Calu3 (cell line): ENCODE measurements around the gene FNDC3B. TPM values are rescaled to one million over a fixed set of nuclear protein-coding genes. Genes with fewer than 3 reads are reported as not detected.

Experiments
- BruUV-seq: library from RNA; stranded (reverse); fragments of 400-500 nt; replicated peaks from 2 replicates; lab custom pipeline; 2021; lab: Mats Ljungman, UMichigan
- CTCF ChIA-PET: fragments of 300-600 bp; sonication (Branson Sonifier 250); formaldehyde crosslinking; loops from one replicate; lab custom pipeline; 2022; ENCODE audit warnings: antibody characterized with exemption; lab: Charles Lee
- DNase-seq: peaks from one replicate; pipeline ENCODE4 v3.0.0; 2022
- H3K27ac Mint-ChIP-seq: one replicate; pipeline ENCODE4 v1.8.0; 2022; ENCODE audit warnings: mixed read lengths; ENCODE audit not compliant: unreplicated experiment
- H3K27me3 Mint-ChIP-seq: one replicate; pipeline ENCODE4 v1.8.0; 2022; ENCODE audit warnings: mixed read lengths; ENCODE audit not compliant: unreplicated experiment
- H3K36me3 Mint-ChIP-seq: one replicate; pipeline ENCODE4 v1.8.0; 2022; ENCODE audit warnings: mild to moderate bottlenecking, moderate library complexity, mixed read lengths; ENCODE audit not compliant: insufficient read depth, unreplicated experiment
- H3K4me1 Mint-ChIP-seq: one replicate; pipeline ENCODE4 v1.8.0; 2022; ENCODE audit warnings: mild to moderate bottlenecking, low read depth, mixed read lengths; ENCODE audit not compliant: unreplicated experiment
- H3K4me3 Mint-ChIP-seq: one replicate; pipeline ENCODE4 v1.8.0; 2022; ENCODE audit warnings: mild to moderate bottlenecking, low read depth, moderate library complexity, mixed read lengths; ENCODE audit not compliant: unreplicated experiment
- H3K9me3 Mint-ChIP-seq: one replicate; pipeline ENCODE4 v1.8.0; 2022; ENCODE audit warnings: low read depth, mixed read lengths; ENCODE audit not compliant: unreplicated experiment
- intact Hi-C: fragments of 100-400 bp; cut with micrococcal nuclease; formaldehyde crosslinking; loops from one replicate; pipeline ENCODE4 v1.10.0; 2022; ENCODE audit not compliant: unreplicated experiment
- total RNA-seq: library from RNA; stranded (reverse); gene quantifications from 2 replicates; pipeline ENCODE4 v1.2.3, GENCODE V29; 2022
- TF ChIP-seq, protein P1 (sequence below): fragments of 200-600 bp; IDR thresholded peaks from one replicate; pipeline ENCODE4 v1.8.0; 2022; ENCODE audit warnings: antibody characterized with exemption; ENCODE audit not compliant: unreplicated experiment

FNDC3B gene
- total RNA-seq, 1 experiment from 2014 or later = 453 TPM

DNA sequence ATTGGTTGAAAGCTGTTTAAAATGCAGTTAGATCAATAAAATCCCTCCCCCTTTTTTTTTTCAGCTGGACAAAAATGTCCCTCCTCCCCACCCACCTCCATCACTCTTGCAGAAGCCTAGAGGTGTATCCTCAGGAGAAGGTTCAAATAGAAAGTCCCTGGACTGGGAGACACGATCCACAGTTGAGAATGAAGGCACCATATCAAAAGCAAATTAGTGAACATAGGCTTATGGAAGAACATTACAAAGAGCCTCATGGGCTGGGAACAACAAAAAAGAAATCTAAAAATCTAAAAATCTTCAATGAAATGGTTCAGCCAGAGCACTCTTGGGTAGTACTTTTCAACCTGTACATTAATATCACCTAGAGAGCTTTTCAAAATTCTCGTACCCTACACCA lies 362.7 kb downstream of the FNDC3B start:
- BruUV-seq = no TSS peak
- no peaks in the 10 kb centered on the region for H3K27me3 Mint-ChIP-seq
- H3K4me3 Mint-ChIP-seq = no peak overlapping the region
- CTCF ChIA-PET = no interaction called here
- intact Hi-C loops = no loop called here
- TF ChIP-seq, protein P1, sequence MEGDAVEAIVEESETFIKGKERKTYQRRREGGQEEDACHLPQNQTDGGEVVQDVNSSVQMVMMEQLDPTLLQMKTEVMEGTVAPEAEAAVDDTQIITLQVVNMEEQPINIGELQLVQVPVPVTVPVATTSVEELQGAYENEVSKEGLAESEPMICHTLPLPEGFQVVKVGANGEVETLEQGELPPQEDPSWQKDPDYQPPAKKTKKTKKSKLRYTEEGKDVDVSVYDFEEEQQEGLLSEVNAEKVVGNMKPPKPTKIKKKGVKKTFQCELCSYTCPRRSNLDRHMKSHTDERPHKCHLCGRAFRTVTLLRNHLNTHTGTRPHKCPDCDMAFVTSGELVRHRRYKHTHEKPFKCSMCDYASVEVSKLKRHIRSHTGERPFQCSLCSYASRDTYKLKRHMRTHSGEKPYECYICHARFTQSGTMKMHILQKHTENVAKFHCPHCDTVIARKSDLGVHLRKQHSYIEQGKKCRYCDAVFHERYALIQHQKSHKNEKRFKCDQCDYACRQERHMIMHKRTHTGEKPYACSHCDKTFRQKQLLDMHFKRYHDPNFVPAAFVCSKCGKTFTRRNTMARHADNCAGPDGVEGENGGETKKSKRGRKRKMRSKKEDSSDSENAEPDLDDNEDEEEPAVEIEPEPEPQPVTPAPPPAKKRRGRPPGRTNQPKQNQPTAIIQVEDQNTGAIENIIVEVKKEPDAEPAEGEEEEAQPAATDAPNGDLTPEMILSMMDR = no peak
- peaks cover 77% of the 10 kb centered on the region for H3K36me3 Mint-ChIP-seq
- H3K9me3 Mint-ChIP-seq = peaks cover 4% of the 10 kb centered on the region
- peak overlapping the region; percentile 67 for H3K27ac Mint-ChIP-seq
- H3K4me1 Mint-ChIP-seq = no peaks in the 10 kb centered on the region
- no peak for DNase-seq

DNA sequence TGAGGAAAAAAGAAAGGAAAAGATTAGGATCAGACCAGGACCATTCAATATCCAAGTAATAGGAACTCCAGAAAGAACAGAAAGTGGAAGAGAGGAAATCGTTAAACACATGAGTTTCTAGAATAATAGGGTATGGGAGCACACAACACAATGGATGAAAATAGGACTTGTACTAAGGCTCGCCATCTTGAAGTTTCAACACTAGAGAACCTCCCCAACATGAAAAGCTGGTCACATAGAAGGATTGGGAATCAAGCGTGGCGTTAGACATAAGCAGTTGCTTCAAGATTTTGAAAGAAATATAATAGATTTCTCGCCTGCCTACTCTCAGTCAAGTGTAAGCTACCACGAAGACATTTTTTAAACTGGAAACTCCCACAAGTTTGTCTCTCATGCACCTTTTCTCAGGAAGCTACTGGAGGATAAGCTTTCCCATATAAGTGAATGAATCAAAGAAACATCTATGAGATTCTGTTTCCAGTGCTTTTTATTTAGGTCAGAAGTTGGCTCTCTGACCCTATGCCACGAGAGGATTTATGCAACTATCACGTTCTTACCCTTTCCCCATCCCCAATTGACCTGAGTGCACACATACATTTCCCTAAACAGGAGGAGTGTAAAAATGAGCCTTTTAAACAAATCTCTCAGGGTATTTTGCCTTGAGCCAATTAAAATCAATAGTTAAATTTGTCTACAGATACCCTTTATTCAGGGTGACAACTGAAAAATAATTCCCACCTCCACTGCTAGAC lies 363.7 kb downstream of the FNDC3B start:
- CTCF ChIA-PET = no interaction called here
- no TSS peak for BruUV-seq
- H3K9me3 Mint-ChIP-seq = peaks cover 4% of the 10 kb centered on the region
- TF ChIP-seq, protein P1 = no peak
- intact Hi-C loops = no loop called here
- no peak for DNase-seq
- no peak overlapping the region for H3K4me3 Mint-ChIP-seq
- H3K36me3 Mint-ChIP-seq = peaks cover 80% of the 10 kb centered on the region
- H3K27ac Mint-ChIP-seq = peak overlapping the region; percentile 67
- no peaks in the 10 kb centered on the region for H3K4me1 Mint-ChIP-seq
- H3K27me3 Mint-ChIP-seq = no peaks in the 10 kb centered on the region

DNA sequence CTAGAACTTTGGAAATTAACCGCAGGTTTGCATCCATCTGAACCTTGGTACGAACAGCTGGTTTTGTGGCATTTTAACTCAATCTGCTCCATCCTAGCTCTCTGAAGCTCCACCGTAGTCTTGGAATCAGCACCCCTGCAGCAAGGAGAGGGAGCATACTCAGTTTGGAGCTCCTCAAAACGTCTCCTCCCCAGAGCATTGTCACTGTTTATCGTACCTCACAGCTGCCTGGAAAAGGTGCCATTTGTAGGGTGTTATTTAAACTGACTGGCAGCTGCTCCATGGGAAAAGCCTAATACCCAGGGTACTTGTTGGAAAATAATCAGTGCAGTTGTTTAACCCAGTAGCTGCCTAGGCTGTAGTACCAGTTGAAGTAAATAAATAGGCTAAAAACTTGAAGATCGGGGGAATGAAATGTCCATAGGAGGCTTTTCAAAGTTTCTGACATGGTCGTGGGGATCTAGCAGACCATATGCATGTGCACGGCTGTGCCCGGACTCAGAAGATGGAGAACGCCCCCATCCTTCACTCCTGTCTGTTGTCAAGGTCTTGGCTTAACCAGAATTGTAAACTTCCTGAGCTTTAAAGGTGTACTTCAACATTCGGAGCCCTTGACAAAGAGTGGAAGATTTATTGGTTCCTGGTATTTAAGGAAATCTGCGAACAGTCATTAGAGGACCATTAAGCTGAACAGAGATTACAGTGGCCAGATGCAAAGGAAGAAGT lies 365.0 kb downstream of the FNDC3B start:
- no peak overlapping the region for H3K4me3 Mint-ChIP-seq
- H3K36me3 Mint-ChIP-seq = peaks cover 79% of the 10 kb centered on the region
- BruUV-seq = no TSS peak
- intact Hi-C loops = no loop called here
- CTCF ChIA-PET = interaction anchor here (0.6 kb wide), 1 partner anchor 26 kb away, joined by 3 read pairs; no protein-coding TSS in a partner anchor
- no peaks in the 10 kb centered on the region for H3K27me3 Mint-ChIP-seq
- TF ChIP-seq, protein P1 = no peak
- H3K4me1 Mint-ChIP-seq = no peaks in the 10 kb centered on the region
- H3K27ac Mint-ChIP-seq = peak overlapping the region; percentile 67
- H3K9me3 Mint-ChIP-seq = peaks cover 4% of the 10 kb centered on the region
- no peak for DNase-seq

DNA sequence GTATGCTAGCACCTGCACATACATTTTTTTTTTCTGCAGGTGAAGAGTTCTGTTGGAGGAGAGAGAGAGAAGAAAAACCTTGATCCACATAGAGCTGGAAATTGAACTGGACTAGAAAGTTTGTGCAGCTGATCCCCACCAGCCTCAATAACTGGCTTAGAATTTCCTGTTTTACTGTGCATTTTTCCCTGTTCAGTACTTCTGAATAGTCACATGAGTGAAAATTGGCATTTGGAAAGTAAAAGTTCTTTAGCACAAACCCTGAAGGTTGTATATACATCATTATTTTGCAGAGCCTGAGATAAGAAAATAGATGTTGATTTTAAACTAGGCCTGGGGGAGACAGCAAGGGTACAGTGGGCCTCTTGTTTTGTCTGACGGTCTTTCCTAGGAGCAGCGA lies 366.5 kb downstream of the FNDC3B start:
- peaks cover 68% of the 10 kb centered on the region for H3K36me3 Mint-ChIP-seq
- peaks cover 4% of the 10 kb centered on the region for H3K9me3 Mint-ChIP-seq
- BruUV-seq = TSS peak; percentile 2
- H3K27me3 Mint-ChIP-seq = no peaks in the 10 kb centered on the region
- TF ChIP-seq, protein P1 = no peak
- peak overlapping the region; percentile 67 for H3K27ac Mint-ChIP-seq
- DNase-seq = no peak
- CTCF ChIA-PET = no interaction called here
- intact Hi-C loops = loop anchor here (5.0 kb wide), 1 partner anchor 56 kb away; no protein-coding TSS in a partner anchor
- H3K4me3 Mint-ChIP-seq = no peak overlapping the region
- H3K4me1 Mint-ChIP-seq = no peaks in the 10 kb centered on the region
